H1 (cell line): Measurements from ENCODE around the gene SF3A2. TPM values are rescaled to one million over a fixed set of nuclear protein-coding genes. Genes with fewer than 3 reads are reported as not detected.

Experiments
- CTCF ChIA-PET: fragments of 300-600 bp; sonication (Branson Sonifier 250); formaldehyde crosslinking; loops from one replicate; lab custom pipeline; 2021; ENCODE audit not compliant: partially characterized antibody; lab: Charles Lee
- POLR2A ChIA-PET: fragments of 300-600 bp; sonication (Branson Sonifier 250); formaldehyde crosslinking; loops from one replicate; lab custom pipeline; 2021; ENCODE audit warnings: inconsistent platforms; ENCODE audit not compliant: partially characterized antibody; lab: Charles Lee
- DNase-seq, 2 experiments: peaks; one replicate each; pipeline versions ENCODE4 v3.0.0 to v3.0.0-alpha.2; 2010 to 2022; ENCODE audit warnings: low spot score in 2 of 2, low read depth in 1 of 2, mixed read lengths in 1 of 2
- FAIRE-seq: peaks from 2 replicates; lab custom pipeline; 2011; peaks lifted over from hg19 to GRCh38; lab: Jason Lieb, UNC
- H2AFZ ChIP-seq: 2 replicates; pipeline ENCODE4 v1.8.1; 2012; ENCODE audit warnings: low read length, inconsistent platforms
- H2AK5ac ChIP-seq: 2 replicates; pipeline ENCODE4 v1.6.1; 2013; ENCODE audit warnings: low read depth, low read length
- H2BK120ac ChIP-seq: replicated peaks from 2 replicates; pipeline ENCODE3; 2013; ENCODE audit warnings: low read depth, low read length, inconsistent platforms
- H2BK12ac ChIP-seq: 2 replicates; pipeline ENCODE4 v1.6.1; 2013; ENCODE audit warnings: low read depth, low read length
- H2BK15ac ChIP-seq: 2 replicates; pipeline ENCODE4 v1.6.1; 2013; ENCODE audit warnings: low read length
- H2BK20ac ChIP-seq: 2 replicates; pipeline ENCODE4 v1.6.1; 2013; ENCODE audit warnings: low read length
- H2BK5ac ChIP-seq: 2 replicates; pipeline ENCODE4 v1.6.1; 2013; ENCODE audit warnings: low read depth, low read length
- H3K14ac ChIP-seq: 2 replicates; pipeline ENCODE4 v1.6.1; 2013; ENCODE audit warnings: inconsistent platforms; ENCODE audit not compliant: insufficient read length
- H3K18ac ChIP-seq: 2 replicates; pipeline ENCODE4 v1.6.1; 2013; ENCODE audit warnings: low read length; ENCODE audit errors: extremely low read depth
- H3K23ac ChIP-seq: 2 replicates; pipeline ENCODE4 v1.6.1; 2013; ENCODE audit warnings: inconsistent platforms; ENCODE audit not compliant: insufficient read length
- H3K23me2 ChIP-seq: 2 replicates; pipeline ENCODE4 v1.6.1; 2013; ENCODE audit warnings: low read depth, low read length
- H3K27ac ChIP-seq: 2 replicates; pipeline ENCODE4 v1.6.1; 2011; ENCODE audit warnings: low read depth, low read length, inconsistent platforms
- H3K27me3 ChIP-seq, 4 experiments: replicated peaks in 1 of 4; 1 replicate in 1 of 4; 2 replicates in 3 of 4; pipeline versions ENCODE4 v1.6.1 to v1.8.1; 2011 to 2013; ENCODE audit warnings: low read length in 3 of 4, mild to moderate bottlenecking in 3 of 4, inconsistent platforms in 2 of 4, mixed read lengths in 2 of 4, moderate library complexity in 1 of 4; ENCODE audit not compliant: control insufficient read depth in 3 of 4, insufficient read depth in 3 of 4; ENCODE audit errors: extremely low read depth in 1 of 4
- H3K36me3 ChIP-seq, 4 experiments: 2 replicates each; pipeline versions ENCODE4 v1.6.1 to v1.8.1; 2011 to 2013; ENCODE audit warnings: mild to moderate bottlenecking in 4 of 4, low read length in 3 of 4, moderate library complexity in 2 of 4, control low read depth in 1 of 4, inconsistent platforms in 1 of 4; ENCODE audit not compliant: insufficient read depth in 4 of 4, control insufficient read depth in 2 of 4
- H3K4ac ChIP-seq: replicated peaks from 2 replicates; pipeline ENCODE3; 2013; ENCODE audit warnings: low read length, low read depth, mixed read lengths, inconsistent platforms; ENCODE audit not compliant: insufficient read length
- H3K4me1 ChIP-seq, 4 experiments: replicated peaks in 1 of 4; 1 replicate in 1 of 4; 2 replicates in 3 of 4; pipeline versions ENCODE4 v1.6.1 to v1.8.1; 2011 to 2013; ENCODE audit warnings: low read length in 3 of 4, inconsistent platforms in 2 of 4, mixed read lengths in 1 of 4; ENCODE audit not compliant: insufficient read depth in 4 of 4, control insufficient read depth in 3 of 4
- H3K4me2 ChIP-seq, 2 experiments: 2 replicates each; pipeline versions ENCODE4 v1.6.1 to v1.8.1; 2011 to 2013; ENCODE audit warnings: low read depth in 2 of 2, low read length in 2 of 2, control low read depth in 1 of 2, inconsistent platforms in 1 of 2, mild to moderate bottlenecking in 1 of 2; ENCODE audit not compliant: insufficient read depth in 1 of 2
- H3K4me3 ChIP-seq, 4 experiments: fragments of 200-600, 300-600 bp in 1 of 4; sonication (generic), shearing (Covaris generic), sonication (Bioruptor Twin) in 1 of 4; 2 replicates each; pipeline versions ENCODE4 v1.5.1 to v1.8.1; 2011 to 2016; ENCODE audit warnings: low read length in 4 of 4, low read depth in 3 of 4, control low read depth in 2 of 4, inconsistent platforms in 2 of 4, mild to moderate bottlenecking in 2 of 4, mixed read lengths in 1 of 4, moderate library complexity in 1 of 4; ENCODE audit not compliant: insufficient read depth in 2 of 4; ENCODE audit errors: extremely low read depth in 1 of 4
- H3K56ac ChIP-seq: replicated peaks from 2 replicates; pipeline ENCODE3; 2013; ENCODE audit warnings: low read depth, mild to moderate bottlenecking, mixed read lengths, low read length, inconsistent platforms; ENCODE audit not compliant: insufficient read length
- H3K79me1 ChIP-seq: 2 replicates; pipeline ENCODE4 v1.6.1; 2013; ENCODE audit warnings: low read depth, low read length, control low read depth
- H3K79me2 ChIP-seq, 2 experiments: 2 replicates each; pipeline versions ENCODE4 v1.6.1 to v1.8.1; 2012 to 2013; ENCODE audit warnings: low read length in 2 of 2, mild to moderate bottlenecking in 2 of 2, inconsistent platforms in 1 of 2; ENCODE audit not compliant: insufficient read depth in 2 of 2, control insufficient read depth in 1 of 2
- H3K9ac ChIP-seq, 4 experiments: replicated peaks in 1 of 4; 1 replicate in 1 of 4; 2 replicates in 3 of 4; pipeline versions ENCODE4 v1.6.1 to v1.8.1; 2011 to 2013; ENCODE audit warnings: low read depth in 3 of 4, low read length in 3 of 4, control low read depth in 2 of 4, mild to moderate bottlenecking in 2 of 4, moderate library complexity in 2 of 4, inconsistent platforms in 1 of 4; ENCODE audit errors: extremely low read depth in 1 of 4
- H3K9me3 ChIP-seq, 2 experiments: 2 replicates each; pipeline versions ENCODE4 v1.6.1 to v1.8.1; 2012 to 2013; ENCODE audit warnings: mild to moderate bottlenecking in 2 of 2, moderate library complexity in 2 of 2, control low read depth in 1 of 2, inconsistent platforms in 1 of 2, low read depth in 1 of 2, low read length in 1 of 2, mixed read lengths in 1 of 2; ENCODE audit not compliant: insufficient read depth in 2 of 2
- H4K20me1 ChIP-seq, 2 experiments: replicated peaks in 1 of 2; 2 replicates each; pipeline versions ENCODE3 to v1.8.1; 2011 to 2013; ENCODE audit warnings: inconsistent platforms in 2 of 2, low read length in 2 of 2, mild to moderate bottlenecking in 1 of 2; ENCODE audit not compliant: insufficient read depth in 2 of 2, control insufficient read depth in 1 of 2
- H4K5ac ChIP-seq: 2 replicates; pipeline ENCODE4 v1.6.1; 2013; ENCODE audit warnings: low read length, low read depth, mixed read lengths, inconsistent platforms; ENCODE audit not compliant: insufficient read length
- H4K8ac ChIP-seq: 2 replicates; pipeline ENCODE4 v1.8.0; 2013; ENCODE audit warnings: mild to moderate bottlenecking, moderate library complexity, low read length, inconsistent platforms; ENCODE audit not compliant: insufficient read depth; ENCODE audit errors: extremely low read depth
- H4K91ac ChIP-seq: replicated peaks from 2 replicates; pipeline ENCODE3; 2013; ENCODE audit warnings: low read length, mixed read lengths, inconsistent platforms; ENCODE audit not compliant: insufficient read length
- RAD21 ChIP-seq, 2 experiments: IDR thresholded peaks in 1 of 2; conservative IDR thresholded peaks in 1 of 2; 2 replicates each; pipeline ENCODE4 v1.6.1; 2011; ENCODE audit warnings: low read depth in 2 of 2, low read length in 2 of 2, improper control_type of control experiment in 1 of 2, inconsistent platforms in 1 of 2, mild to moderate bottlenecking in 1 of 2, moderate library complexity in 1 of 2
- YY1 ChIP-seq: IDR thresholded peaks from 2 replicates; pipeline ENCODE4 v1.6.1; 2011; ENCODE audit warnings: low read depth, mild to moderate bottlenecking, low read length
- WGBS, 2 experiments: shearing (Covaris generic) in 1 of 2; methylation state at CpG; one replicate each; pipeline versions ENCODE4 v1.1.6 to v1.1.7; 2013 to 2015; ENCODE audit warnings: low lambda C conversion rate in 2 of 2, mixed read lengths in 2 of 2, inconsistent platforms in 1 of 2, low coverage in 1 of 2, missing lambda C conversion rate in 1 of 2; ENCODE audit not compliant: insufficient replicate concordance in 2 of 2, insufficient coverage in 1 of 2, insufficient read length in 1 of 2; ENCODE audit errors: extremely low coverage in 1 of 2, missing lambda C conversion rate in 1 of 2; 5-methylcytosine and 5-hydroxymethylcytosine counted together
- polyA plus RNA-seq, 7 experiments: library from polyadenylated mRNA; depleted of rRNA in 3 of 7; stranded (reverse) in 5 of 7; unstranded in 2 of 7; fragments of >200 nt in 5 of 7; fragments of 200-250 nt in 2 of 7; gene quantifications; 1 replicate in 5 of 7; 2 replicates in 1 of 7; 4 replicates in 1 of 7; pipeline versions ENCODE4 v1.2.1 to v1.2.3, GENCODE V29; 2011 to 2013; ENCODE audit warnings: missing spikeins in 2 of 7, mixed read lengths in 2 of 7
- total RNA-seq: library from RNA; stranded (reverse); fragmentation: NEBNext Ultra II Directional; extraction: Animal tissue kit (Norgen Biotek cat#: 25700); gene quantifications from 2 replicates; pipeline ENCODE4 v1.2.1, GENCODE V29; 2021

The SF3A2 gene
- total and polyA plus RNA-seq, 2 of the 8 experiments (the other 6 are each of a cell fraction or from before 2014, with no cell fraction given): 15.3 to 146 TPM

GRCh38 chr19:2221918-2222317, 14.7 kb upstream of the SF3A2 start:
- H3K23me2 ChIP-seq: no peaks in the 10 kb centered on the region
- H3K27me3 ChIP-seq: no peaks in the 10 kb centered on the region
- no peaks in the 10 kb centered on the region for H3K79me1 ChIP-seq
- no peak overlapping the region for H3K18ac ChIP-seq
- H2BK5ac ChIP-seq: no peak overlapping the region
- DNase-seq: no peak
- H4K91ac ChIP-seq: no peak overlapping the region
- H3K36me3 ChIP-seq: peaks cover 4 to 41% (median 23%) of the 10 kb centered on the region in 4 experiments
- no peak overlapping the region for H2BK120ac ChIP-seq
- FAIRE-seq: no peak
- no peak overlapping the region for H3K4ac ChIP-seq
- H4K8ac ChIP-seq: no peak overlapping the region
- H4K20me1 ChIP-seq: peaks cover 0 to 12% of the 10 kb centered on the region in 2 experiments
- H2BK15ac ChIP-seq: no peak overlapping the region
- no peak overlapping the region for H2BK12ac ChIP-seq
- H3K23ac ChIP-seq: no peak overlapping the region
- no peak overlapping the region for H3K27ac ChIP-seq
- H3K4me3 ChIP-seq: no peak overlapping the region
- no peak overlapping the region for H2BK20ac ChIP-seq
- no peak overlapping the region for H2AFZ ChIP-seq
- H3K79me2 ChIP-seq: no peaks in the 10 kb centered on the region
- H2AK5ac ChIP-seq: no peak overlapping the region
- no peaks in the 10 kb centered on the region for H3K4me1 ChIP-seq
- H4K5ac ChIP-seq: no peak overlapping the region
- 92% methylated on average over 20 of the region's 20 CpGs; no CpG with 5 or more reads in 1 of the 2 experiments for WGBS, 2 experiments
- H3K9me3 ChIP-seq: no peaks in the 10 kb centered on the region
- H3K4me2 ChIP-seq: no peak overlapping the region
- no peak overlapping the region for H3K14ac ChIP-seq
- no peak overlapping the region for H3K9ac ChIP-seq
- ChIA-PET CTCF (interaction anchor here (0.9 to 2.6 kb wide), 7 partner anchors 12 to 67 kb away, joined by 3 to 10 read pairs (median 4); partner anchors contain the start of gene PLEKHJ1), POLR2A (interaction anchor here (0.6 to 5.6 kb wide), 6 partner anchors 9 to 17 kb away, joined by 3 to 34 read pairs (median 3); partner anchors contain the start of gene PLEKHJ1)
- no peak overlapping the region for H3K56ac ChIP-seq
- TF ChIP-seq RAD21 (IDR thresholded peaks at IDR 0.05 in 1 of 2, conservative IDR thresholded peaks at IDR 0.05 in 1 of 2; ENCODE audit: low read depth in 2 of 2, low read length in 2 of 2): peak in 1 of 2 experiments; percentile 15; a peak in 1 of 4 replicates
- TF ChIP-seq YY1: no peak
